OCI-LY1 (cell line): Measurements from ENCODE around the gene DCTN5.
"Not testable (repeated sequence)": the region's sequence is repeated elsewhere in the genome, so short reads cannot be mapped to it uniquely, and the experiment has no call there.

Source experiments
- H2AFZ ChIP-seq: fragments of 200-600 bp; sonication (generic), shearing (Covaris generic); 2 replicates; pipeline ENCODE4 v1.6.0; 2014; ENCODE audit warnings: antibody characterized with exemption, mild to moderate bottlenecking, low read length
- H3F3A ChIP-seq: fragments of 200-600 bp; sonication (generic), shearing (Covaris generic); 2 replicates; pipeline ENCODE4 v1.6.0; 2014; ENCODE audit warnings: mild to moderate bottlenecking, antibody characterized with exemption, low read length, moderate library complexity; ENCODE audit not compliant: insufficient read depth
- H3K27ac ChIP-seq: fragments of 200-600 bp; sonication (generic); 2 replicates; pipeline ENCODE4 v1.5.1; 2014; ENCODE audit warnings: low read length, mixed run types, mild to moderate bottlenecking, low read depth; ENCODE audit not compliant: poor library complexity, severe bottlenecking
- H3K27me3 ChIP-seq: fragments of 200-600 bp; sonication (generic); 2 replicates; pipeline ENCODE4 v1.6.0; 2014; ENCODE audit warnings: antibody characterized with exemption, mild to moderate bottlenecking, low read length, moderate library complexity; ENCODE audit not compliant: insufficient read depth
- H3K36me3 ChIP-seq: fragments of 200-600 bp; sonication (generic); 2 replicates; pipeline ENCODE4 v1.6.1; 2014; ENCODE audit warnings: mild to moderate bottlenecking, antibody characterized with exemption, low read length, moderate library complexity, mixed read lengths; ENCODE audit not compliant: insufficient read depth
- H3K4me1 ChIP-seq: fragments of 200-600 bp; sonication (generic); 2 replicates; pipeline ENCODE4 v1.5.1; 2014; ENCODE audit warnings: mild to moderate bottlenecking, low read length, moderate library complexity; ENCODE audit not compliant: insufficient read depth, severe bottlenecking
- H3K4me2 ChIP-seq: fragments of 200-600 bp; sonication (generic), shearing (Covaris generic); 2 replicates; pipeline ENCODE4 v1.6.1; 2014; ENCODE audit warnings: low read length
- H3K4me3 ChIP-seq: fragments of 200-600 bp; sonication (generic); 2 replicates; pipeline ENCODE4 v1.5.1; 2014; ENCODE audit warnings: low read length, low read depth, mild to moderate bottlenecking, mixed read lengths; ENCODE audit not compliant: poor library complexity, severe bottlenecking
- H3K79me2 ChIP-seq: fragments of 200-600 bp; shearing (Covaris generic); 2 replicates; pipeline ENCODE4 v1.6.1; 2016; ENCODE audit warnings: mixed run types, low read length, mixed read lengths; ENCODE audit not compliant: insufficient read depth
- H3K9ac ChIP-seq: fragments of 200-600 bp; sonication (generic), shearing (Covaris generic); 2 replicates; pipeline ENCODE4 v1.6.1; 2014; ENCODE audit warnings: mild to moderate bottlenecking, low read length, mixed read lengths
- H3K9me2 ChIP-seq: fragments of 200-600 bp; sonication (generic), shearing (Covaris generic); 2 replicates; pipeline ENCODE4 v1.6.1; 2014; ENCODE audit warnings: low read depth, mild to moderate bottlenecking, low read length, mixed read lengths
- H3K9me3 ChIP-seq: fragments of 200-600 bp; shearing (Covaris generic); 2 replicates; pipeline ENCODE4 v1.6.1; 2014; ENCODE audit warnings: low read length, mixed read lengths
- H4K20me1 ChIP-seq: fragments of 200-600 bp; sonication (generic), shearing (Covaris generic); 2 replicates; pipeline ENCODE4 v1.6.0; 2016; ENCODE audit warnings: mild to moderate bottlenecking, low read length; ENCODE audit not compliant: insufficient read depth
- CTCF ChIP-seq: fragments of 200-600 bp; sonication (generic), shearing (Covaris generic); IDR thresholded peaks from 2 replicates; pipeline ENCODE4 v1.5.1; 2017; ENCODE audit warnings: mild to moderate bottlenecking, antibody characterized with exemption, low read length, moderate library complexity, mixed read lengths
- EZH2 ChIP-seq: fragments of 200-600 bp; sonication (generic), shearing (Covaris generic); IDR thresholded peaks from 2 replicates; pipeline ENCODE4 v1.8.0; 2017; ENCODE audit warnings: borderline replicate concordance, mixed run types, mild to moderate bottlenecking, antibody characterized with exemption, low read length, moderate library complexity, mixed read lengths

The DCTN5 gene

GRCh38 chr16:23615805-23616204 lies 25.5 kb upstream of the DCTN5 start:
- H3K9ac ChIP-seq = no peak overlapping the region
- H3K4me2 ChIP-seq = no peak overlapping the region
- no peak overlapping the region for H2AFZ ChIP-seq
- H3K27ac ChIP-seq = no peak overlapping the region
- no peak overlapping the region for H3K4me3 ChIP-seq
- TF ChIP-seq EZH2 (no peak), CTCF (no peak)
- no peaks in the 10 kb centered on the region for H3F3A ChIP-seq
- H3K9me2 ChIP-seq = no peaks in the 10 kb centered on the region
- no peaks in the 10 kb centered on the region for H3K27me3 ChIP-seq
- H3K79me2 ChIP-seq = no peaks in the 10 kb centered on the region
- H3K9me3 ChIP-seq = no peaks in the 10 kb centered on the region
- no peaks in the 10 kb centered on the region for H4K20me1 ChIP-seq
- H3K36me3 ChIP-seq = peaks cover 61% of the 10 kb centered on the region
- no peaks in the 10 kb centered on the region for H3K4me1 ChIP-seq

GRCh38 chr16:23624092-23624491 lies 17.2 kb upstream of the DCTN5 start:
- Histone ChIP-seq H3K9ac (no peak overlapping the region), H3K79me2 (no peaks in the 10 kb centered on the region), H3K27ac (no peak overlapping the region), H3K27me3 (no peaks in the 10 kb centered on the region), H3K9me3 (no peaks in the 10 kb centered on the region), H3K9me2 (no peaks in the 10 kb centered on the region), H3K4me1 (no peaks in the 10 kb centered on the region), H3K36me3 (peaks cover 75% of the 10 kb centered on the region), H3K4me3 (no peak overlapping the region), H3F3A (no peaks in the 10 kb centered on the region), H4K20me1 (no peaks in the 10 kb centered on the region), H2AFZ (no peak overlapping the region), H3K4me2 (no peak overlapping the region)
- TF ChIP-seq CTCF = no peak
- TF ChIP-seq EZH2 = no peak

GRCh38 chr16:23629516-23629915 lies 11.8 kb upstream of the DCTN5 start:
- H3K9me3 ChIP-seq = no peaks in the 10 kb centered on the region
- peaks cover 73% of the 10 kb centered on the region for H3K36me3 ChIP-seq
- TF ChIP-seq EZH2 (no peak), CTCF (no peak)

GRCh38 chr16:23631874-23632273 lies 9.4 kb upstream of the DCTN5 start:
- H3K27ac ChIP-seq, H3K4me3 ChIP-seq, H3K9ac ChIP-seq, H3K9me2 ChIP-seq, H2AFZ ChIP-seq, H3K79me2 ChIP-seq, H4K20me1 ChIP-seq, H3F3A ChIP-seq, H3K9me3 ChIP-seq, H3K4me2 ChIP-seq, H3K4me1 ChIP-seq, H3K27me3 ChIP-seq: not testable (repeated sequence)
- H3K36me3 ChIP-seq = peaks cover 76% of the 10 kb centered on the region

More at GRCh38 chr16:23629516-23629915, 11.8 kb upstream of the DCTN5 start:
- Histone ChIP-seq H3K9ac (no peak overlapping the region), H3K9me2 (no peaks in the 10 kb centered on the region), H3K4me2 (no peak overlapping the region), H3K27me3 (no peaks in the 10 kb centered on the region), H3F3A (no peaks in the 10 kb centered on the region), H2AFZ (no peak overlapping the region), H3K79me2 (peaks cover 4% of the 10 kb centered on the region; the same call in 1 of the 2 replicates), H3K4me3 (no peak overlapping the region), H4K20me1 (no peaks in the 10 kb centered on the region), H3K27ac (no peak overlapping the region), H3K4me1 (no peaks in the 10 kb centered on the region)
